HepG2 (cell line): ENCODE measurements around the gene POU2AF3. TPM values are rescaled to one million over a fixed set of nuclear protein-coding genes. Genes with fewer than 3 reads are reported as not detected.

Experiments used
- AKAP8 ChIP-seq: sonication (generic); formaldehyde crosslinking; IDR thresholded peaks from 2 replicates; pipeline ENCODE4 v1.5.1; 2020; ENCODE audit warnings: mild to moderate bottlenecking, missing genetic modification reagents
- ARID3A ChIP-seq: IDR thresholded peaks from 2 replicates; pipeline ENCODE4 v1.6.1; 2012; ENCODE audit warnings: low read depth, low read length, improper control_type of control experiment
- ATF6 ChIP-seq: sonication (generic); formaldehyde crosslinking; conservative IDR thresholded peaks from 2 replicates; pipeline ENCODE4 v1.4.0; 2020; ENCODE audit warnings: missing genetic modification reagents
- DDIT3 ChIP-seq: sonication (generic); formaldehyde crosslinking; IDR thresholded peaks from 2 replicates; pipeline ENCODE4 v1.4.0; 2020; ENCODE audit warnings: mild to moderate bottlenecking, missing genetic modification reagents
- GMEB1 ChIP-seq: sonication (generic); formaldehyde crosslinking; IDR thresholded peaks from 2 replicates; pipeline ENCODE4 v1.5.1; 2020; ENCODE audit warnings: missing genetic modification reagents, mild to moderate bottlenecking, borderline replicate concordance
- IKZF1 ChIP-seq: fragments of 450-650 bp; IDR thresholded peaks from 2 replicates; pipeline ENCODE4 v1.7.1; 2016
- KAT8 ChIP-seq: IDR thresholded peaks from 2 replicates; pipeline ENCODE4 v1.6.1; 2016; ENCODE audit warnings: missing genetic modification reagents, missing compliant biosample characterization
- KLF6 ChIP-seq: IDR thresholded peaks from 2 replicates; pipeline ENCODE4 v1.8.0; 2016; ENCODE audit warnings: missing biosample characterization, missing genetic modification reagents
- LCORL ChIP-seq, 2 experiments: fragments of 450-650 bp in 1 of 2; sonication (generic) in 1 of 2; formaldehyde crosslinking in 1 of 2; IDR thresholded peaks; 2 replicates each; pipeline versions ENCODE4 v1.5.0 to v1.6.1; 2017 to 2020; ENCODE audit warnings: antibody characterized with exemption in 1 of 2, missing genetic modification reagents in 1 of 2
- MYC ChIP-seq: sonication (generic); formaldehyde crosslinking; IDR thresholded peaks from 2 replicates; pipeline ENCODE4 v1.9.0; 2021; ENCODE audit warnings: missing genetic modification reagents, borderline replicate concordance
- REST ChIP-seq, 2 experiments: IDR thresholded peaks; 2 replicates each; pipeline ENCODE4 v1.6.1; 2011 to 2012; ENCODE audit warnings: low read length in 2 of 2, borderline replicate concordance in 1 of 2, low read depth in 1 of 2, mild to moderate bottlenecking in 1 of 2, moderate library complexity in 1 of 2
- RXRA ChIP-seq: sonication (generic); formaldehyde crosslinking; IDR thresholded peaks from 2 replicates; pipeline ENCODE4 v1.5.1; 2020; ENCODE audit warnings: missing genetic modification reagents
- ZBTB14 ChIP-seq: sonication (generic); formaldehyde crosslinking; IDR thresholded peaks from 2 replicates; pipeline ENCODE4 v1.4.0; 2020; ENCODE audit warnings: missing genetic modification reagents
- ZMYM2 ChIP-seq: sonication (generic); formaldehyde crosslinking; IDR thresholded peaks from 2 replicates; pipeline ENCODE4 v1.8.0; 2022; ENCODE audit warnings: mild to moderate bottlenecking, missing genetic modification reagents
- ZNF549 ChIP-seq: sonication (generic); formaldehyde crosslinking; IDR thresholded peaks from 2 replicates; pipeline ENCODE4 v1.5.0; 2020; ENCODE audit warnings: missing genetic modification reagents
- ZNF761 ChIP-seq: sonication (generic); formaldehyde crosslinking; conservative IDR thresholded peaks from 2 replicates; pipeline ENCODE4 v1.4.0; 2020; ENCODE audit warnings: mild to moderate bottlenecking, missing genetic modification reagents
- ZSCAN9 ChIP-seq: IDR thresholded peaks from 2 replicates; pipeline ENCODE4 v1.6.1; 2016; ENCODE audit warnings: borderline replicate concordance
- polyA plus RNA-seq, 8 experiments: library from polyadenylated mRNA; depleted of rRNA in 3 of 8; stranded (reverse) in 7 of 8; unstranded in 1 of 8; fragments of >200 nt; fragmentation: Illumina TruSeq in 4 of 8; extraction: Trizol in 4 of 8; gene quantifications; 2 replicates each; pipeline versions ENCODE4 v1.2.1 to v1.2.3, GENCODE V29; 2011 to 2016; ENCODE audit warnings: low read depth in 4 of 8, missing spikeins in 1 of 8, mixed read lengths in 1 of 8; ENCODE audit not compliant: insufficient read depth in 1 of 8
- total RNA-seq, 5 experiments: library from RNA; depleted of rRNA; stranded (reverse); fragments of >200 nt; fragmentation: Illumina TruSeq; extraction: Trizol; gene quantifications; 2 replicates each; pipeline ENCODE4 v1.2.3, GENCODE V29; 2016; ENCODE audit warnings: low read depth in 1 of 5

The POU2AF3 gene
- total and polyA plus RNA-seq, 2 of the 13 experiments (the other 11 are each of a cell fraction or from before 2014, with no cell fraction given) = 7.8 to 71.2 TPM

GRCh38 chr11:111299101-111300026 is 1.0 kb downstream of the POU2AF3 start (continued):
- TF ChIP-seq REST (IDR thresholded peaks at IDR 0.05; ENCODE audit: borderline replicate concordance in 1 of 2, low read depth in 1 of 2, low read length in 2 of 2) (no peak), IKZF1 (no peak), ZMYM2 (CRISPR knock-in tag) (no peak), AKAP8 (no peak), KLF6 (CRISPR knock-in tag) (peak; percentile 49; the same call in 1 of the 2 replicates), ZNF549 (CRISPR knock-in tag) (no peak), ATF6 (CRISPR knock-in tag) (no peak; the same call in 1 of the 2 replicates), GMEB1 (CRISPR knock-in tag) (0 out of 2 replicates have a peak, but pooled peaks have one; percentile 4), MYC (CRISPR knock-in tag) (peak; percentile 70), ZSCAN9 (CRISPR knock-in tag) (no peak), ARID3A (no peak), RXRA (CRISPR knock-in tag) (no peak; the same call in 1 of the 2 replicates), KAT8 (CRISPR knock-in tag) (no peak; the same call in 1 of the 2 replicates), ZNF761 (CRISPR knock-in tag) (no peak; the same call in 1 of the 2 replicates), ZBTB14 (CRISPR knock-in tag) (no peak), LCORL (IDR thresholded peaks at IDR 0.05) (no peak), LCORL (CRISPR knock-in tag; IDR thresholded peaks at IDR 0.05) (peak; percentile 48), DDIT3 (CRISPR knock-in tag) (no peak)
